Vagina (tissue), 2 donors: ENCODE data around the gene HNRNPA3.

Experiments used
- CTCF ChIP-seq, 3 experiments: fragments of 450-650 bp in 2 of 3; fragments of 200-600 bp in 1 of 3; sonication (generic) in 1 of 3; IDR thresholded peaks; one replicate each; pipeline ENCODE4 v1.5.1; 2017 to 2019; ENCODE audit warnings: antibody characterized with exemption in 3 of 3, mild to moderate bottlenecking in 2 of 3, moderate library complexity in 2 of 3
- POLR2A ChIP-seq, 2 donors: fragments of 450-650 bp; IDR thresholded peaks; one replicate each; pipeline ENCODE4 v1.6.1; 2017; ENCODE audit warnings: antibody characterized with exemption in 2 of 2, mild to moderate bottlenecking in 2 of 2, moderate library complexity in 2 of 2
- POLR2AphosphoS5 ChIP-seq, 2 donors: sonication (generic); formaldehyde crosslinking; IDR thresholded peaks; one replicate each; pipeline ENCODE4 v1.9.0; 2017; ENCODE audit warnings: antibody characterized with exemption in 2 of 2, mild to moderate bottlenecking in 2 of 2, low read depth in 1 of 2; ENCODE audit not compliant: insufficient read depth in 1 of 2

- TF ChIP-seq CTCF (IDR thresholded peaks at IDR 0.05) (peak; percentile 92 to 100 (median 99)), POLR2A (IDR thresholded peaks at IDR 0.05) (no peak), POLR2AphosphoS5 (IDR thresholded peaks at IDR 0.05; ENCODE audit: insufficient read depth in 1 of 2, low read depth in 1 of 2) (peak in 1 of 2 donors; percentile 77)
Measured at GRCh38 chr2:177164584-177165052, 48.0 kb upstream of the HNRNPA3 start.
